ENCODE data around the gene FOXRED1.
A peak's percentile ranks its signal among the peaks of the same experiment; 100 is the strongest.
"Not testable (repeated sequence)": the region's sequence is repeated elsewhere in the genome, so short reads cannot be mapped to it uniquely, and the experiment has no call there.

FOXRED1 gene

DNA sequence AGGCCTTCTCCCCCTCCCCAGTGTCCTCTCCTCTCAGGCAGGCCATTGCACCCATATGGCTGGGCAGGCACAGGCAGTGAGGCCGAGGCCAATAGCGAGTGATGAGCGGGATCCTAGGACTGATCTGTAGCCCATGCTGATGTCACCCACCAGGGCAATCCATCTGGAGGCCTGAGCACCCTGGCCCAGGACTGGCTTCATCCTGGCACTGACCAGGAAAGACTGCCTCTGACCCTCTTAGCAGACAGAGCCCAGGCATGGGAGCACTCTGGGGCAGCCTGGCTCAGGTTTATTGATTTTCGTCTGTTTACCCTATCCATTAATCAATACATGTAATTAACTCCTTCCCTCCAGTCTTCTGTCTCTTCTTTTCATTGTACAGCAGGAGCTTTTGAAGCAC, 8.8 kb downstream of the FOXRED1 start:
- no peak for DNase-seq (ENCODE audit: low read depth)

- DNase-seq (ENCODE audit: low read depth), result no peak
These were observed 10.2 kb downstream of the FOXRED1 start for GRCh38 chr11:126279191-126279590.

- DNase-seq (ENCODE audit: low read depth), result no peak
These were observed 11.6 kb downstream of the FOXRED1 start for GRCh38 chr11:126280595-126280994.

GRCh38 chr11:126281245-126281644, 12.3 kb downstream of the FOXRED1 start:
- DNase-seq (ENCODE audit: low read depth), result no peak

GRCh38 chr11:126281666-126282175, 12.8 kb downstream of the FOXRED1 start:
- no peak for DNase-seq (ENCODE audit: low read depth)

- peak; percentile 19 for DNase-seq (ENCODE audit: low read depth)
These were observed 13.4 kb downstream of the FOXRED1 start for GRCh38 chr11:126282361-126282735.

- peak; percentile 38 for DNase-seq (ENCODE audit: low read depth)
These were observed 14.0 kb downstream of the FOXRED1 start, which contains the start of gene TIRAP for GRCh38 chr11:126282736-126283591. Gene TIRAP (plus strand): TSS chr11:126283093. CDS start chr11:126290895, 7,802 bp downstream.

- DNase-seq (ENCODE audit: low read depth), result peak; percentile 76
These were observed 15.9 kb downstream of the FOXRED1 start for GRCh38 chr11:126284829-126285228.

DNA sequence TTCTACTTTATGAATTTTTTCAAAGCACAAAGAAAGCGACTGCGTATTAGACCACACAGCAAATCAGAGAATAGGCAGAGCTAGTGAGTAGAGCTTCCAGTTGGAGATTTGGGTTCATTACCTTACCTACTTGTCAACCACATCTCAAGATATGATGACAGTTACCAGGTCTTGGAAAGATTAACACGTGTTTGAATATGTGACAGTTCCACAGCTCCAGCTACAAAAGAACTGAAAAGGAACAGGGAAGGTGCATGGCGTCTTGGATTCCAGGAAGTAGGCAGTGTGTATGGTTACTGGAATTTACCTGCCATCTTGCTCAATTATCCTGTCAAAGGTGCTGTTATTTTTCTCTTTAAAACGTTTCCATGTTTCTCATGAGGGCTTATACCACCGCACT, 19.3 kb downstream of the FOXRED1 start:
- no peak for DNase-seq (ENCODE audit: low read depth)

- no peak for DNase-seq (ENCODE audit: low read depth)
These were observed 21.9 kb downstream of the FOXRED1 start for GRCh38 chr11:126290887-126291286.

- no peak for DNase-seq (ENCODE audit: low read depth)
These were observed 24.8 kb downstream of the FOXRED1 start for GRCh38 chr11:126293726-126294125.

- no peak for DNase-seq (ENCODE audit: low read depth)
These were observed 28.1 kb downstream of the FOXRED1 start for GRCh38 chr11:126297004-126297403.

DNA sequence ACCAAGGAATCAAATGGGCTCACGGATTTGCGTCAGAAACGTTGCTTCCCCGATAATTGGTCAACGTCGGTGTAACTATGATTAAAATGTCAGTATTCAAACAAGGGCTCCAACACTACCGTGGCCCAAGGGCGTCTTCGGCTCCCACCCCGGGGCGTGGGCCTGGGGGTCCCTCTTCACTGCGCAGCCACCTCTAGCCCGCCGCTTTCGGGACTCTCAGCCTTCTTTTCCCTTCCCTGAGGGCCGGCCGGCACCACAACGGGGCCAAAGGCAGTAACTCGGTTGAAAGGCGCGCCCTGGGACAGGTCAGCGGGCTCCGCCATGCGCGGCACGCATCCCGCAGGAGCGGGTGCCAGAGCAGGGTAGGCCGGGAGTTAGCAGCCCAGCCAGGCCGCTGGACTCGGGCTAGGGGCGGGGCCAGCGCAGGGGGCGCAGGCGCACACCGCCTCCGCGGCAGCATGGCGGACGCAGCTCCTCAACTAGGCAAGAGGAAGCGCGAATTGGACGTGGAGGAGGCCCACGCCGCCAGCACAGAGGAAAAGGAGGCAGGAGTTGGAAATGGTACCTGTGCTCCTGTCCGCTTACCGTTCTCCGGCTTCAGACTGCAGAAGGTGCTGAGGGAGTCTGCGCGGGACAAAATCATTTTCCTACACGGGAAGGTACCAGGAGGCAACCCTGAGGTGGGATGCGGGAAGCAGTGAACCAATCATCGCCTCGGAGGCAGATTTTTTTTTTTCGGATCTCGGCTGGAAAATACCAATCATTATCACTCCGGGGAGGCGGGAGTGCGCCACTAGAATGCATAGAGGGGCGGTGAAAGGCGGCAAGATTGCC, 34.9 kb downstream of the FOXRED1 start, which contains the start of gene DCPS:
Gene DCPS, plus strand, starts transcription at position 438 of the 834 bp plus-strand sequence. Its CDS starts 21 bp downstream, at position 459.
- peak; percentile 77 for DNase-seq (ENCODE audit: low read depth)

GRCh38 chr11:126304457-126305075, 35.6 kb downstream of the FOXRED1 start:
- DNase-seq (ENCODE audit: low read depth), result no peak

- DNase-seq (ENCODE audit: low read depth), result no peak
These were observed 36.7 kb downstream of the FOXRED1 start for GRCh38 chr11:126305699-126306098.

DNA sequence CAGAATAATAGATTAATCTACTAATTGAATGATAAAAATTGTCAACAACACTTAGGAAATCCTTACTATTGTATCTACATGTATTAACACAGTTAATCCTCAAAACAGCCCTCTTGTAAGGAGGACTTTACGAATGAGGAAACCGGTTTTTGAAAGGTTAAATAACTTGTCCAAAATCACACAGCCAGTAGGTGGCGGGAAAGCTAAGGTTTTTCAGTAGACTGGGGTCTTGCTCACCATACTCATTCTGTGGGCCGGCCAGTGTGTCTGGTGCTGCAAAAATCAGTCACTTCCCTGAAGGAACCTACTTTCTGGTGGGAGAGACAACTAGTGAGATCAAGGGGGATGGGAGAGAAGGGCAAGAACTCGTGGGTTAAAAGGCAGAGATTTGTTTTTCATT, 38.8 kb downstream of the FOXRED1 start:
- DNase-seq (ENCODE audit: low read depth), result no peak

DNA sequence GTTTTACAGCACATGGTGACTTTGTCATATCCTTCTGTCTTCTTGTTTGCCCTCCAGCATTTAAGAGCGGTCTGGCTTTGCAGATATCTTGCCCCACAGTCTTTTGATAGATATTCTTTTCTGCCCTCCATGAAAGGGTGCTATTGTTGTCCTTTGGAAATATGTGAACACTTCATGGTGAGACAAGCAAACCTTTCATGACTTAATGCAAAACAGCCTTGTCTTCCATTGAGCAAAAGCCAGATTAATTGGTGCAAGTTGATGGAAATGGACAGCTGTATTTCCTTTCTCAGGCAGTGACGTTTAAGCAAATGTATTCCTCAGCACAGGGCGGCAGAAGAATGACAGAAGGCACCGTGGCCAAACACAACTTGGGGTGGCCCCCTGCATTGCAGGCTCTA, 39.3 kb downstream of the FOXRED1 start:
- no peak for DNase-seq (ENCODE audit: low read depth)

DNA sequence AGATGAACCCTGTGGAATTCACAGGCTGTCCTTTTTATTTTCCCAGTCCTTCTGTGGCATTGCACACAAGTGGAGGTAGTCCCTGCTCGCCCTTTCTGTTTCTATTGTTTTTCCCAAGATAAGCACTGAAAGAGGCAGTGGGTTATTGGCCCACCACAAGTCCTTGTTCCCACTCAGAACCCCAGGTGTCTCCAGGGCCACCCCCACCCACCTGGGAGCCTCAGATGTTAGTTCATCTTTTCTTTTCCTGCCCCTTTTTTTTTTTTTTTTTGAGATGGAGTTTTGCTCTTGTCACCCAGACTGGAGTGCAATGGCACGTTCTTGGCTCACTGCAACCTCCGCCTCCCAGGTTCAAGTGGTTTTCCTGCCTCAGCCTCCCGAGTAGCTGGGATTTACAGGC, 39.8 kb downstream of the FOXRED1 start:
- not testable (repeated sequence) for DNase-seq (ENCODE audit: low read depth)

GRCh38 chr11:126310200-126310991, 41.4 kb downstream of the FOXRED1 start:
- peak; percentile 42 for DNase-seq (ENCODE audit: low read depth)

DNA sequence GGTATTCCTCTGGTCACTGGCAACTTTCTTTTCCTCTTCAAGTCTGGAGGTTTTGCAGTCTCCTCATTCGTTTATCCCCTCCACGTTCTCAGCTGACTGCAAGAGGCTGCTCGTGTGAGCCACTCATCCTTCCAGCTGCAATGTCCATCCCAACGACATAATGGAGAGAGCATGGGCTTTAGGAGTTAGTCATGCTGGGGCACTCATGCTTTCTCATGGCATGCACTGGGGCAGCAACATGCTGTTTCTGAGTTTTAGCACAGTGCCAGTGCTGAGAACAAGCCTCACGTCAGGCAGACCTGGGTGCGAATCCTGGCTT, 42.0 kb downstream of the FOXRED1 start:
- no peak for DNase-seq (ENCODE audit: low read depth)
